CD4-positive, CD25-positive, alpha-beta regulatory T cell (primary cell): ENCODE data around the gene FOXB1. TPM values are rescaled to one million over a fixed set of nuclear protein-coding genes. Genes with fewer than 3 reads are reported as not detected.

ENCODE experiments used
- ATAC-seq, 2 donors: fragments of 150-1000 bp; cut with Tn5 transposase; one replicate each; pipeline ENCODE4 v1.10.0; 2021; ENCODE audit warnings: low read depth in 2 of 2, moderate number of reproducible peaks in 2 of 2, moderate library complexity in 1 of 2
- DNase-seq, 3 donors: peaks; one replicate each; pipeline versions ENCODE4 v3.0.0 to v3.0.0-alpha.2; 2012 to 2022; ENCODE audit warnings: mixed read lengths in 1 of 3
- H3K27ac ChIP-seq: one replicate; pipeline ENCODE4 v1.7.0; 2013; ENCODE audit warnings: mild to moderate bottlenecking, low read length; ENCODE audit not compliant: insufficient read depth, poor library complexity, severe bottlenecking
- H3K27me3 ChIP-seq: one replicate; pipeline ENCODE4 v1.7.0; 2013; ENCODE audit warnings: low read length; ENCODE audit not compliant: control insufficient read depth, insufficient read depth
- H3K36me3 ChIP-seq: one replicate; pipeline ENCODE4 v1.7.0; 2013; ENCODE audit warnings: mild to moderate bottlenecking, low read length, moderate library complexity; ENCODE audit not compliant: control insufficient read depth, insufficient read depth
- H3K4me1 ChIP-seq: 2 replicates; pipeline ENCODE4 v1.7.0; 2013; ENCODE audit warnings: mild to moderate bottlenecking, low read length; ENCODE audit not compliant: insufficient read depth, control insufficient read depth, poor library complexity, severe bottlenecking
- H3K4me3 ChIP-seq: one replicate; pipeline ENCODE4 v1.7.0; 2013; ENCODE audit warnings: low read depth, mild to moderate bottlenecking, low read length, moderate library complexity
- H3K9me3 ChIP-seq, 2 experiments: 1 replicate in 1 of 2; 2 replicates in 1 of 2; pipeline ENCODE4 v1.7.0; 2013; ENCODE audit warnings: low read length in 2 of 2, mild to moderate bottlenecking in 1 of 2, moderate library complexity in 1 of 2; ENCODE audit not compliant: control insufficient read depth in 2 of 2
- H3K27ac Mint-ChIP-seq, 3 donors: one replicate each; pipeline ENCODE4 v1.8.0; 2020 to 2022; ENCODE audit warnings: mild to moderate bottlenecking in 3 of 3, mixed read lengths in 3 of 3, moderate library complexity in 2 of 3
- H3K27me3 Mint-ChIP-seq: one replicate; pipeline ENCODE4 v1.8.0; 2022; ENCODE audit warnings: mild to moderate bottlenecking, mixed read lengths
- H3K36me3 Mint-ChIP-seq: one replicate; pipeline ENCODE4 v1.8.0; 2020; ENCODE audit warnings: mixed read lengths
- H3K4me1 Mint-ChIP-seq, 4 donors: one replicate each; pipeline ENCODE4 v1.8.0; 2020 to 2022; ENCODE audit warnings: mixed read lengths in 4 of 4, mild to moderate bottlenecking in 1 of 4
- H3K4me3 Mint-ChIP-seq, 4 donors: one replicate each; pipeline ENCODE4 v1.8.0; 2020 to 2022; ENCODE audit warnings: mild to moderate bottlenecking in 4 of 4, mixed read lengths in 4 of 4, moderate library complexity in 3 of 4
- H3K9me3 Mint-ChIP-seq, 7 donors: one replicate each; pipeline ENCODE4 v1.8.0; 2020 to 2022; ENCODE audit warnings: mixed read lengths in 7 of 7, mild to moderate bottlenecking in 3 of 7, moderate library complexity in 2 of 7
- polyA plus RNA-seq, 4 donors: library from polyadenylated mRNA; unstranded; fragments of 300-500 nt; fragmentation: Illumina TruSeq; gene quantifications; one replicate each; pipeline ENCODE4 v1.2.3, GENCODE V29; 2021
- total RNA-seq: library from RNA; stranded (reverse); gene quantifications from one replicate; pipeline ENCODE4 v1.2.3, GENCODE V29; 2022

Gene FOXB1
- total and polyA plus RNA-seq, 5 donors from 2014 or later, result 0.46 to 4.0 (median 1.2) TPM

- Mint-ChIP-seq H3K27ac (no peak overlapping the region), H3K36me3 (no peaks in the 10 kb centered on the region), H3K4me3 (no peak overlapping the region), H3K9me3 (peaks cover 0 to 2% (median 0%) of the 10 kb centered on the region in 7 donors), H3K27me3 (peaks cover 9% of the 10 kb centered on the region), H3K4me1 (no peaks in the 10 kb centered on the region)
- Histone ChIP-seq H3K4me1 (no peaks in the 10 kb centered on the region), H3K36me3 (no peaks in the 10 kb centered on the region), H3K4me3 (no peak overlapping the region), H3K9me3 (no peaks in the 10 kb centered on the region), H3K27ac (no peak overlapping the region), H3K27me3 (no peaks in the 10 kb centered on the region)
- DNase-seq (no peak), ATAC-seq (no peak)
Measured at GRCh38 chr15:60035344-60035743, 31.2 kb downstream of the FOXB1 start.

- Histone ChIP-seq H3K36me3 (no peaks in the 10 kb centered on the region), H3K27me3 (peaks cover 2% of the 10 kb centered on the region), H3K9me3 (no peaks in the 10 kb centered on the region), H3K4me1 (no peaks in the 10 kb centered on the region), H3K27ac (no peak overlapping the region), H3K4me3 (no peak overlapping the region)
- ATAC-seq (no peak), DNase-seq (no peak)
- Mint-ChIP-seq H3K27ac (no peak overlapping the region), H3K27me3 (peaks cover 10% of the 10 kb centered on the region), H3K36me3 (no peaks in the 10 kb centered on the region), H3K4me3 (no peak overlapping the region), H3K9me3 (peaks cover 0 to 2% (median 0%) of the 10 kb centered on the region in 7 donors), H3K4me1 (peaks cover 0 to 5% (median 2%) of the 10 kb centered on the region in 4 donors)
Measured at GRCh38 chr15:60039316-60039715, 35.2 kb downstream of the FOXB1 start.

GRCh38 chr15:60043744-60044435 lies 39.8 kb downstream of the FOXB1 start:
- Histone ChIP-seq H3K27me3 (peaks cover 2% of the 10 kb centered on the region), H3K4me1 (peaks cover 7% of the 10 kb centered on the region), H3K9me3 (no peaks in the 10 kb centered on the region), H3K36me3 (no peaks in the 10 kb centered on the region), H3K27ac (no peak overlapping the region), H3K4me3 (no peak overlapping the region)
- Mint-ChIP-seq H3K4me3 (no peak overlapping the region), H3K4me1 (peaks cover 5 to 19% (median 12%) of the 10 kb centered on the region in 4 donors), H3K36me3 (no peaks in the 10 kb centered on the region), H3K9me3 (no peaks in the 10 kb centered on the region), H3K27me3 (peaks cover 28% of the 10 kb centered on the region), H3K27ac (no peak overlapping the region)
- no peak for ATAC-seq
- no peak for DNase-seq

GRCh38 chr15:60044636-60045270 lies 40.6 kb downstream of the FOXB1 start:
- ATAC-seq (no peak), DNase-seq (peak in 2 of 3 donors; percentile 11 to 50)

GRCh38 chr15:60047701-60048100 lies 43.6 kb downstream of the FOXB1 start:
- no peak overlapping the region for H3K27ac Mint-ChIP-seq
- H3K4me1 Mint-ChIP-seq, result peaks cover 5 to 19% (median 12%) of the 10 kb centered on the region in 4 donors
- Histone ChIP-seq H3K27me3 (peaks cover 8% of the 10 kb centered on the region), H3K4me3 (no peak overlapping the region), H3K27ac (no peak overlapping the region), H3K4me1 (peaks cover 7% of the 10 kb centered on the region), H3K9me3 (peaks cover 16 to 17% of the 10 kb centered on the region in 2 experiments), H3K36me3 (no peaks in the 10 kb centered on the region)
- DNase-seq (no peak), ATAC-seq (no peak)
- H3K27me3 Mint-ChIP-seq, result peaks cover 21% of the 10 kb centered on the region
- H3K4me3 Mint-ChIP-seq, result no peak overlapping the region
- peaks cover 9% of the 10 kb centered on the region for H3K36me3 Mint-ChIP-seq
- peaks cover 0 to 17% (median 8%) of the 10 kb centered on the region in 7 donors for H3K9me3 Mint-ChIP-seq

More at GRCh38 chr15:60044636-60045270, 40.6 kb downstream of the FOXB1 start:
- Mint-ChIP-seq H3K27ac (no peak overlapping the region), H3K27me3 (peaks cover 28% of the 10 kb centered on the region), H3K4me3 (peak overlapping the region in 3 of 4 donors; percentile 4 to 72 (median 19)), H3K9me3 (peaks cover 0 to 6% (median 5%) of the 10 kb centered on the region in 7 donors), H3K4me1 (peaks cover 5 to 19% (median 12%) of the 10 kb centered on the region in 4 donors), H3K36me3 (peaks cover 6% of the 10 kb centered on the region)
- no peak overlapping the region for H3K27ac ChIP-seq
- H3K4me3 ChIP-seq, result no peak overlapping the region
- peaks cover 7% of the 10 kb centered on the region in 2 experiments for H3K9me3 ChIP-seq
- no peaks in the 10 kb centered on the region for H3K36me3 ChIP-seq
- H3K4me1 ChIP-seq, result peaks cover 7% of the 10 kb centered on the region
- H3K27me3 ChIP-seq, result peaks cover 6% of the 10 kb centered on the region

GRCh38 chr15:60049948-60050347 lies 45.8 kb downstream of the FOXB1 start:
- Histone ChIP-seq H3K27ac (no peak overlapping the region), H3K36me3 (no peaks in the 10 kb centered on the region), H3K27me3 (peaks cover 13% of the 10 kb centered on the region), H3K4me1 (peaks cover 3% of the 10 kb centered on the region), H3K4me3 (no peak overlapping the region), H3K9me3 (peaks cover 16 to 17% of the 10 kb centered on the region in 2 experiments)
- ATAC-seq, result no peak
- no peak for DNase-seq
- H3K4me1 Mint-ChIP-seq, result peaks cover 1 to 7% (median 4%) of the 10 kb centered on the region in 4 donors
- H3K4me3 Mint-ChIP-seq, result no peak overlapping the region
- H3K36me3 Mint-ChIP-seq, result peaks cover 9% of the 10 kb centered on the region
- peaks cover 33% of the 10 kb centered on the region for H3K27me3 Mint-ChIP-seq
- H3K27ac Mint-ChIP-seq, result no peak overlapping the region
- H3K9me3 Mint-ChIP-seq, result peaks cover 0 to 17% (median 8%) of the 10 kb centered on the region in 7 donors

- Histone ChIP-seq H3K27ac (no peak overlapping the region), H3K4me1 (no peaks in the 10 kb centered on the region), H3K4me3 (no peak overlapping the region), H3K9me3 (peaks cover 16 to 17% of the 10 kb centered on the region in 2 experiments), H3K27me3 (peaks cover 20% of the 10 kb centered on the region), H3K36me3 (no peaks in the 10 kb centered on the region)
- ATAC-seq, result no peak
- Mint-ChIP-seq H3K9me3 (peaks cover 0 to 17% (median 8%) of the 10 kb centered on the region in 7 donors), H3K27me3 (peaks cover 42% of the 10 kb centered on the region), H3K27ac (no peak overlapping the region), H3K36me3 (peaks cover 9% of the 10 kb centered on the region), H3K4me3 (no peak overlapping the region), H3K4me1 (no peaks in the 10 kb centered on the region)
- no peak for DNase-seq
Measured at GRCh38 chr15:60052796-60053195, 48.7 kb downstream of the FOXB1 start.
